Measurements from ENCODE around the gene ABCG8.

Gene ABCG8

GRCh38 chr2:43931293-43931692, 92.5 kb downstream of the ABCG8 start:
- no peaks in the 10 kb centered on the region for H3K27me3 ChIP-seq (replicated peaks; ENCODE audit: control insufficient read depth, insufficient read depth, low read length)
- no peak for DNase-seq (ENCODE audit: extremely low read depth, insufficient read length)
- H3K36me3 ChIP-seq (ENCODE audit: control insufficient read depth, insufficient read depth, low read length) = peaks cover 2% of the 10 kb centered on the region
- TF ChIP-seq, protein P1, sequence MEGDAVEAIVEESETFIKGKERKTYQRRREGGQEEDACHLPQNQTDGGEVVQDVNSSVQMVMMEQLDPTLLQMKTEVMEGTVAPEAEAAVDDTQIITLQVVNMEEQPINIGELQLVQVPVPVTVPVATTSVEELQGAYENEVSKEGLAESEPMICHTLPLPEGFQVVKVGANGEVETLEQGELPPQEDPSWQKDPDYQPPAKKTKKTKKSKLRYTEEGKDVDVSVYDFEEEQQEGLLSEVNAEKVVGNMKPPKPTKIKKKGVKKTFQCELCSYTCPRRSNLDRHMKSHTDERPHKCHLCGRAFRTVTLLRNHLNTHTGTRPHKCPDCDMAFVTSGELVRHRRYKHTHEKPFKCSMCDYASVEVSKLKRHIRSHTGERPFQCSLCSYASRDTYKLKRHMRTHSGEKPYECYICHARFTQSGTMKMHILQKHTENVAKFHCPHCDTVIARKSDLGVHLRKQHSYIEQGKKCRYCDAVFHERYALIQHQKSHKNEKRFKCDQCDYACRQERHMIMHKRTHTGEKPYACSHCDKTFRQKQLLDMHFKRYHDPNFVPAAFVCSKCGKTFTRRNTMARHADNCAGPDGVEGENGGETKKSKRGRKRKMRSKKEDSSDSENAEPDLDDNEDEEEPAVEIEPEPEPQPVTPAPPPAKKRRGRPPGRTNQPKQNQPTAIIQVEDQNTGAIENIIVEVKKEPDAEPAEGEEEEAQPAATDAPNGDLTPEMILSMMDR (IDR thresholded peaks at IDR 0.05; ENCODE audit: insufficient read depth, low read length, poor library complexity, severe bottlenecking) = no peak
- H3K4me3 ChIP-seq (replicated peaks; ENCODE audit: low read depth, low read length) = no peak overlapping the region
